Measurements from ENCODE around the gene APIP. TPM values are rescaled to one million over a fixed set of nuclear protein-coding genes. Genes with fewer than 3 reads are reported as not detected.

The APIP gene
- polyA plus RNA-seq, 1 of the 3 experiments (the other 2 are of a cell fraction): 21.3 TPM

DNA sequence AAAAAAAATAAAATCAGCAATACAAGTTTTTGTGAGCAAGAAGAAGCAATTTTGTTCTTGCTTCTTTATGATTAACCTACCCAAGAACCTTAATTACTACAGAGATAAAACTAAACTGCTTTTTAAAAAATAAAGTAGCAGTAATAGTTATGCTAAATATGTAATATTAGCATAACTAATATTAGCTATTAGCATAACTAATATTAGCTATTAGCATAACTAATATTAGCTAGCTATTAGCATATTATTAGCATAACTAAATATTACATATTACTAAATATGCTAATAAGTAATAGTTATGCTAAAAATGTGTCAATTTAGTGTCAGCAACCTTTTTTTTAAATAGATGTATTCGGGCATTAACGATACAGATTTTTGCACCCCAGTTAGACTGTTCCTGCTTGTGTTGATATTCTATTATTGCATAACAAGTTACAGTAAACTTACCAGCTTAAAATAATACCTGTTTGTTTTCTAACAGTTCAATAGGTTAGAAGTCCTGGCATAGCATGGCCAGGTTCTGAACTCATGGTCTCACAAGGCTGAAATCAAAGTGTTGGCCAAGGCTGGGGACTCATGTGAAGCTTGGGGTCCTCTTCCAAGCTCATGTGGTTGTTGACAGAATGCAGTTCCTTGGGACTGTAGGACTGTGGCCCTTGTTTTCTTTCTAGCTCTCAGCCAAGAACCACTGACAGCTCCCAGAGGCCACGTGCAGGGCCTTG is 48.6 kb upstream of the APIP start (continued):
- TF ChIP-seq FOXM1 (IDR thresholded peaks at IDR 0.05; ENCODE audit: low read depth) (no peak), ZBTB33 (IDR thresholded peaks at IDR 0.05; ENCODE audit: borderline replicate concordance, low read depth) (no peak), MXI1 (IDR thresholded peaks at IDR 0.05; ENCODE audit: low read depth, low read length) (no peak), IRF3 (IDR thresholded peaks at IDR 0.05; ENCODE audit: low read depth, low read length) (no peak)

GRCh38 chr11:34963351-34963750 is 47.2 kb upstream of the APIP start:
- peaks cover 0 to 16% of the 10 kb centered on the region in 2 experiments; a peak in 2 of 4 replicates for H3K4me1 ChIP-seq (ENCODE audit: control insufficient read depth in 1 of 2, insufficient read depth in 2 of 2, low read depth in 1 of 2, low read length in 1 of 2)
- H3K4me3 ChIP-seq (ENCODE audit: low read depth in 2 of 2, low read length in 1 of 2): no peak overlapping the region
- no peak overlapping the region for H2AFZ ChIP-seq (ENCODE audit: low read depth)
- no peaks in the 10 kb centered on the region for H4K20me1 ChIP-seq (ENCODE audit: insufficient read depth)
- no peak overlapping the region for H3K27ac ChIP-seq (ENCODE audit: low read depth in 2 of 2, low read length in 1 of 2)
- H3K27me3 ChIP-seq (ENCODE audit: insufficient read depth): no peaks in the 10 kb centered on the region
- H3K9me3 ChIP-seq: no peaks in the 10 kb centered on the region
- H3K36me3 ChIP-seq (replicated peaks in 1 of 2; ENCODE audit: control insufficient read depth in 1 of 2, insufficient read depth in 2 of 2, low read length in 1 of 2): peaks cover 7 to 58% of the 10 kb centered on the region in 2 experiments
- ChIA-PET CTCF (interaction anchor here (1.0 to 1.1 kb wide), 2 partner anchors 9 to 57 kb away, joined by 3 read pairs; no protein-coding TSS in a partner anchor), POLR2A (no interaction called here)
- H3K4me2 ChIP-seq: no peak overlapping the region
- DNase-seq: no peak
- H3F3A ChIP-seq (replicated peaks; ENCODE audit: insufficient read depth): peaks cover 6% of the 10 kb centered on the region
- 97% methylated on average over 5 of the region's 5 CpGs for WGBS (ENCODE audit: low lambda C conversion rate)
- H3K9me2 ChIP-seq: 0 out of 2 replicates have a peak, but pooled peaks cover 4% of the 10 kb centered on the region
- H3K79me2 ChIP-seq (ENCODE audit: insufficient read depth): no peaks in the 10 kb centered on the region
- H3K9ac ChIP-seq: no peak overlapping the region
- no peak for TF ChIP-seq ZBTB33 (IDR thresholded peaks at IDR 0.05; ENCODE audit: borderline replicate concordance, low read depth)
- no peak for TF ChIP-seq NFIC (IDR thresholded peaks at IDR 0.05; ENCODE audit: borderline replicate concordance)
- no peak for TF ChIP-seq TEAD4 (IDR thresholded peaks at IDR 0.05; ENCODE audit: borderline replicate concordance, insufficient read depth)
- no peak for TF ChIP-seq MEF2A (IDR thresholded peaks at IDR 0.05; ENCODE audit: borderline replicate concordance, low read depth)
- TF ChIP-seq FOXM1 (IDR thresholded peaks at IDR 0.05; ENCODE audit: low read depth): no peak
- no peak for TF ChIP-seq JUND (IDR thresholded peaks at IDR 0.05)
- TF ChIP-seq FOSL2 (IDR thresholded peaks at IDR 0.05; ENCODE audit: borderline replicate concordance, low read depth): no peak
- no peak for TF ChIP-seq YY1 (IDR thresholded peaks at IDR 0.05; ENCODE audit: low read depth)
- TF ChIP-seq SIN3A (IDR thresholded peaks at IDR 0.05; ENCODE audit: borderline replicate concordance, low read depth, low read length): no peak
- TF ChIP-seq USF1 (IDR thresholded peaks at IDR 0.05; ENCODE audit: borderline replicate concordance, low read depth): no peak
- no peak for TF ChIP-seq IRF3 (IDR thresholded peaks at IDR 0.05; ENCODE audit: low read depth, low read length)
- no peak for TF ChIP-seq GATA2 (CRISPR knock-in tag; IDR thresholded peaks at IDR 0.05)
- no peak for TF ChIP-seq ELF1 (IDR thresholded peaks at IDR 0.05)
- no peak for TF ChIP-seq RXRA (IDR thresholded peaks at IDR 0.05; ENCODE audit: borderline replicate concordance, low read depth)
- TF ChIP-seq EZH2phosphoT487 (IDR thresholded peaks at IDR 0.05; ENCODE audit: borderline replicate concordance, low read depth): no peak
- TF ChIP-seq MXI1 (IDR thresholded peaks at IDR 0.05; ENCODE audit: low read depth, low read length): no peak
- no peak for TF ChIP-seq GABPA (IDR thresholded peaks at IDR 0.05; ENCODE audit: low read depth)
- no peak for TF ChIP-seq RAD21 (IDR thresholded peaks at IDR 0.05; ENCODE audit: low read length)
- TF ChIP-seq, protein P1, sequence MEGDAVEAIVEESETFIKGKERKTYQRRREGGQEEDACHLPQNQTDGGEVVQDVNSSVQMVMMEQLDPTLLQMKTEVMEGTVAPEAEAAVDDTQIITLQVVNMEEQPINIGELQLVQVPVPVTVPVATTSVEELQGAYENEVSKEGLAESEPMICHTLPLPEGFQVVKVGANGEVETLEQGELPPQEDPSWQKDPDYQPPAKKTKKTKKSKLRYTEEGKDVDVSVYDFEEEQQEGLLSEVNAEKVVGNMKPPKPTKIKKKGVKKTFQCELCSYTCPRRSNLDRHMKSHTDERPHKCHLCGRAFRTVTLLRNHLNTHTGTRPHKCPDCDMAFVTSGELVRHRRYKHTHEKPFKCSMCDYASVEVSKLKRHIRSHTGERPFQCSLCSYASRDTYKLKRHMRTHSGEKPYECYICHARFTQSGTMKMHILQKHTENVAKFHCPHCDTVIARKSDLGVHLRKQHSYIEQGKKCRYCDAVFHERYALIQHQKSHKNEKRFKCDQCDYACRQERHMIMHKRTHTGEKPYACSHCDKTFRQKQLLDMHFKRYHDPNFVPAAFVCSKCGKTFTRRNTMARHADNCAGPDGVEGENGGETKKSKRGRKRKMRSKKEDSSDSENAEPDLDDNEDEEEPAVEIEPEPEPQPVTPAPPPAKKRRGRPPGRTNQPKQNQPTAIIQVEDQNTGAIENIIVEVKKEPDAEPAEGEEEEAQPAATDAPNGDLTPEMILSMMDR (IDR thresholded peaks at IDR 0.05): no peak
- no peak for TF ChIP-seq TCF12 (IDR thresholded peaks at IDR 0.05)

All from SK-N-SH (cell line).